HEK293T (cell line): Measurements from ENCODE around the gene KLHL30.
A peak's percentile ranks its signal among the peaks of the same experiment; 100 is the strongest.
"Not testable (repeated sequence)": the region's sequence is repeated elsewhere in the genome, so short reads cannot be mapped to it uniquely, and the experiment has no call there.

ENCODE experiments used
- CTCF ChIA-PET: fragments of 350-600 bp; formaldehyde crosslinking; extraction: SDS; loops from one replicate; lab custom pipeline; 2021; ENCODE audit warnings: antibody characterized with exemption, inconsistent platforms; lab: Yijun Ruan, JAX
- POLR2A ChIA-PET: fragments of 350-600 bp; formaldehyde crosslinking; extraction: SDS; loops from one replicate; lab custom pipeline; 2020; ENCODE audit warnings: antibody characterized with exemption, inconsistent platforms; lab: Yijun Ruan, JAX
- DNase-seq: peaks from one replicate; pipeline ENCODE4 v3.0.0; 2012; ENCODE audit warnings: mixed read lengths; ENCODE audit errors: extremely low spot score
- ARNT ChIP-seq: fragments of 450-650 bp; IDR thresholded peaks from 2 replicates; pipeline ENCODE4 v1.6.1; 2017; ENCODE audit warnings: mild to moderate bottlenecking
- BHLHE40 ChIP-seq: fragments of 450-650 bp; IDR thresholded peaks from 2 replicates; pipeline ENCODE4 v1.6.1; 2016; ENCODE audit warnings: mild to moderate bottlenecking, moderate library complexity, borderline replicate concordance
- CTBP1 ChIP-seq: fragments of 450-650 bp; IDR thresholded peaks from 2 replicates; pipeline ENCODE4 v1.6.1; 2016; ENCODE audit warnings: borderline replicate concordance
- ELF4 ChIP-seq: fragments of 450-650 bp; IDR thresholded peaks from 2 replicates; pipeline ENCODE4 v1.6.1; 2017; ENCODE audit warnings: antibody characterized with exemption
- FOXA1 ChIP-seq: fragments of 450-650 bp; IDR thresholded peaks from 2 replicates; pipeline ENCODE4 v1.6.1; 2016; ENCODE audit warnings: mild to moderate bottlenecking
- FOXK2 ChIP-seq: fragments of 450-650 bp; IDR thresholded peaks from 2 replicates; pipeline ENCODE4 v1.6.1; 2016; ENCODE audit warnings: mild to moderate bottlenecking
- FOXM1 ChIP-seq: fragments of 450-650 bp; IDR thresholded peaks from 2 replicates; pipeline ENCODE4 v1.6.1; 2017; ENCODE audit warnings: mild to moderate bottlenecking, borderline replicate concordance
- HDGF ChIP-seq: fragments of 450-650 bp; IDR thresholded peaks from 2 replicates; pipeline ENCODE4 v1.6.1; 2017; ENCODE audit warnings: antibody characterized with exemption, borderline replicate concordance
- L3MBTL2 ChIP-seq: fragments of 450-650 bp; conservative IDR thresholded peaks from 2 replicates; pipeline ENCODE4 v1.6.1; 2016; ENCODE audit warnings: mild to moderate bottlenecking
- LEF1 ChIP-seq: fragments of 450-650 bp; IDR thresholded peaks from 2 replicates; pipeline ENCODE4 v1.6.1; 2017; ENCODE audit warnings: mild to moderate bottlenecking, borderline replicate concordance
- NFRKB ChIP-seq: fragments of 450-650 bp; IDR thresholded peaks from 2 replicates; pipeline ENCODE4 v1.6.1; 2016; ENCODE audit warnings: mild to moderate bottlenecking, moderate library complexity
- PKNOX1 ChIP-seq: fragments of 450-650 bp; IDR thresholded peaks from 2 replicates; pipeline ENCODE4 v1.6.1; 2016
- SP1 ChIP-seq: fragments of 450-650 bp; IDR thresholded peaks from 2 replicates; pipeline ENCODE4 v1.6.1; 2017
- SUZ12 ChIP-seq: fragments of 450-650 bp; IDR thresholded peaks from 2 replicates; pipeline ENCODE4 v1.6.1; 2016; ENCODE audit warnings: mild to moderate bottlenecking
- TARDBP ChIP-seq: fragments of 450-650 bp; IDR thresholded peaks from 2 replicates; pipeline ENCODE4 v1.6.1; 2016
- ZNF384 ChIP-seq: fragments of 450-650 bp; IDR thresholded peaks from 2 replicates; pipeline ENCODE4 v1.6.1; 2016

Gene KLHL30

DNA sequence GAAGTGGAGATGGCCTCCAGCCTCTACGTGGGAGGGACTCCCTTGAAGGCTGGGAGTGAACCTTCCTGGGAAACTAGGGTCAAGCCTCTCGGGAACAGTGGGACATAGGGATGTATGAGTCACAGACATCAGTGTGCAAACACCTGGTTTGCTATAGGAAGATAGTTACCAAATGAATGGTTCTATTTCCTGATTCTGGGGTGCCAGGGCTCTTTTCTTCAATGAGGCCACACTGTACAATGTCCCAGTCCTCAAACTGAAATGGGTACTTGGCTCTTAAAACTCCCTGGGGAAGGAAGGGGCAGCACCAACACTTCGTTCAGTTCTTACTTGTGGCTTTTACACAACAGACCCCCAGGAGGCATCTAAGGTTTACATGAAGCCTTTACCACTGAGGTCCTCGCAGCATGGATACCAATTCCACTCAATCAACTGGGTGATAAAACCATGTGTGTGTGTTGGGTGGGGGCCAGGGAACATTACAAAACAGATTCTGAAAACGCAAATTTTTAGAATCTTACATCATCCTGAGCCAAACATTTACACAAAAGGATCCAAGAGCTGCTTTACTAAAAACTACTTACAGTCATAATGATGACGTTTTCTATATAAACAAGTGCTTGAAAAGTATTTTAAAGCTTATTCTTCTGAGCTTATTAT lies 30.7 kb downstream of the KLHL30 start:
- CTCF ChIA-PET, result interaction anchor here (0.6 to 0.7 kb wide), 2 partner anchors 10 to 25 kb away, joined by 3 to 4 read pairs; no protein-coding TSS in a partner anchor
- no peak for DNase-seq
- POLR2A ChIA-PET, result interaction anchor here (1.0 to 1.4 kb wide), 2 partner anchors 10 to 34 kb away, joined by 3 to 5 read pairs; partner anchors contain the start of gene ILKAP
- peak; percentile 29; the same call in 1 of the 2 replicates for TF ChIP-seq PKNOX1
- no peak for TF ChIP-seq ELF4

DNA sequence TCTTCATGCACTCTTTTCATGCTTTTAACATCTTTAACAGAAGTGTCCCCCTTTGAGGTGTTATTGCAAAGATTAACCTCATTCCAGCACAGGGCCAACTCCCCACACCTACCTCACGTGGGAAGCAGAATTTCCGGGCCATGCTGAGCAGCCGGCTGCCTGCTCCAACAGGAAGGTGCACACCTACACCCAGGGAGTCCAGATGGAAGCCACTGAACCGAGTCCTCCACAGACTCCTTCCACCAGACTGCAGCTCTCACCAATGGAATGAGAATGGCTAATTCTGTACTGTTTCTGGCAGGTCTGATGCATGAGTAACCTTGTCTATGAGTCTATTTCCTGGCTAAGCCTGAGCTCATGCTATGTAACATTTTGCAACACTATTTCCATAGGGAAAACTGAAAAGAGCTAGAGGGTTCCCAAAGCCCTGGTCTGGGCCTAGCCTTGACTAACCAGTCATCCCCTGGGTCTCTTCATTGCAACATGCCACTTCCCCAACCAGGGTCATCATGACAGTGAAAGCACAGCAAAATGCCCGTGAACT lies 31.3 kb downstream of the KLHL30 start:
- ChIA-PET CTCF (interaction anchor here (0.6 to 0.7 kb wide), 2 partner anchors 10 to 24 kb away, joined by 3 to 4 read pairs; no protein-coding TSS in a partner anchor), POLR2A (interaction anchor here (1.0 to 1.4 kb wide), 2 partner anchors 10 to 34 kb away, joined by 3 to 5 read pairs; partner anchors contain the start of gene ILKAP)
- no peak for DNase-seq
- no peak for TF ChIP-seq ELF4
- TF ChIP-seq LEF1, result no peak
- TF ChIP-seq ARNT, result no peak
- no peak for TF ChIP-seq SP1
- TF ChIP-seq NFRKB, result no peak
- TF ChIP-seq CTBP1, result no peak
- TF ChIP-seq L3MBTL2, result no peak
- TF ChIP-seq BHLHE40, result no peak
- no peak for TF ChIP-seq ZNF384
- TF ChIP-seq TARDBP, result no peak
- no peak for TF ChIP-seq FOXK2
- TF ChIP-seq HDGF, result no peak
- no peak for TF ChIP-seq PKNOX1
- no peak for TF ChIP-seq SUZ12
- no peak for TF ChIP-seq FOXM1
- no peak for TF ChIP-seq FOXA1

DNA sequence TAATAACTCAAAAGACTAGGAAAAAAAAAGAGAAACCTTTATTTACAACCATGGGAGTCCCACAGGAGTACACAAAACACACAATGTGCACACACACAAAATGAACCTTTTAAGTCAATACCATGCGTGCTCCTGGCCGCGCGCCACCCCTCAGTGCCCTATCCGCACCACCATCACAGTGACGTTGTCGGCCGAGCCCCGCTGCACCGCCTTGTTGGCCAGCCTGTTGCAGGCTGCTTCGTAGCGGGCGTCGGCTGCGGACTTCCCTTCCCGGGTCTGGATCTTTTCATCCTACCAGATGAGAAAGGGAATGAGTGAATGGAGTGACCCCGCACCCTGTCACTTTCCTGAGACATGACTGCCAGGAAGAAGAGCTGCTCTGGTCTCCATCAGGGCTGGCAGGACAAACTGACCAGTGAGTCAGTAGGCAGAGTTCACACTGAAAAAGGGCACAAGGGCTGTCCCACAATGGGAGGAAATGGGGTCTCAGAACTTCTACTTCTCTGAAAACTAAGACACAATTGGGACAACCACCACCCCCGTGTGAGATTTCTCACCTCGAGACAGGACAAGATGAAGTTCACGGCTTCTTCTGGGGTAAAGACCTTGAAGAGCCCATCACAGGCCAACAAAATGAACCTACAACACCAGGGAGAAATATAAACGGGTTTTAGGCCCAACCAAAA lies 32.1 kb downstream of the KLHL30 start:
- CTCF ChIA-PET, result no interaction called here
- no peak for DNase-seq

DNA sequence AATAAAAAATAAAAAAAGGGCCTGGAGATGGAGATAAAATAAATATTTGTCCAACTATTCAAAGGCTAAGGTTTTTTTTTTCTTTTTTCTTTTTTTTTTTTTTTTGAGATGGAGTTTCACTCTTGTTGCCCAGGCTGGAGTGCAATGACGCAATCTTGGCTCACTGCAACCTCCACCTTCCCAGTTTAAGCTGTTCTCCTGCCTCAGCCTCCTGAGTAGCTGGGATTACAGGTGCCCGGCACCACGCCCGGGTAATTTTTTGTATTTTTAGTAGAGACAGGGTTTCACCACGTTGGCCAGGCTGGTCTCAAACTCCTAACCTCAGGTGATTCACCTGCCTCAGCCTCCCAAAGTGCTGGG lies 32.6 kb downstream of the KLHL30 start:
- DNase-seq, CTCF ChIA-PET, POLR2A ChIA-PET: not testable (repeated sequence)

More for the DNA sequence above, 32.1 kb downstream of the KLHL30 start:
- POLR2A ChIA-PET, result interaction anchor here (1.4 kb wide), 1 partner anchor 11 kb away, joined by 5 read pairs; no protein-coding TSS in a partner anchor
- TF ChIP-seq BHLHE40 (no peak), HDGF (no peak), SUZ12 (no peak), FOXA1 (no peak), FOXM1 (no peak), PKNOX1 (no peak), ZNF384 (no peak), NFRKB (no peak), ELF4 (no peak), SP1 (no peak), FOXK2 (no peak), TARDBP (no peak), LEF1 (no peak), ARNT (no peak), L3MBTL2 (no peak), CTBP1 (no peak)

DNA sequence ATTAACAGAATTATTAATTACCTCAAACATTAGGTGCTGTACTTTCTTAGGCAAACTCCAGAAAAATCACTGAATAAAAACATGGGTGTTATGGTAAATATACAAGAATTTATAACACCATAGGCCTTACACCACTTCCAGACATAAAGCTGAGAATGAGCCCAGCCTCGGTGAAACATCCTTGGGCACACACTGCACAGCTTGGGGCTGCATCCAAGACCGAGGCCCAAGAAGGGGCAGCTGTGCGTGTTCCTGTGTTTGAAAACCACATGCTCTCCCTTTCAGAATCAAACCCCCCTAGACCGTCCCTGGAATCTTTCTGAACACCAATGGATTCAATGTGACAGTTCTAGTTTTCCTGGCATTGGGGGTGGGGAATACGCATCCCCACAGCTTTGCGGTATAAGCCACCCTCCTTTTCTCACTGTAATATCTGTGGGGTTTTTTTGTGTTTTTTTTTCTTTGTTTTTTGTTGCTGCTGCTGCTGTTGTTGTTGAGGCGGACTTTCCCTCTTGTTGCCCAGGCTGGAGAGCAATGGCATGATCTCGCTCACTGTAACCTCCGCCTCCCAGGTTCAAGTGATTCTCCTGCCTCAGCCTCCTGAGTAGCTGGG lies 33.2 kb downstream of the KLHL30 start:
- ChIA-PET CTCF (no interaction called here), POLR2A (no interaction called here)
- TF ChIP-seq ZNF384 (no peak), L3MBTL2 (no peak), ARNT (no peak), FOXA1 (no peak), SUZ12 (no peak), SP1 (no peak), FOXK2 (no peak), PKNOX1 (no peak), ELF4 (no peak), CTBP1 (no peak)
- DNase-seq, result no peak
